Activated CD8-positive, alpha-beta T cell treated with anti-CD3 and anti-CD28 coated beads for 36 hours (primary cell): ENCODE results near the gene DRGX. TPM values are rescaled to one million over a fixed set of nuclear protein-coding genes. Genes with fewer than 3 reads are reported as not detected.

Experiments
- ATAC-seq: fragments of 200-7000 bp; cut with Tn5 transposase; one replicate; pipeline ENCODE4 v1.10.0; 2021; ENCODE audit warnings: mild to moderate bottlenecking, moderate library complexity
- CTCF ChIA-PET: fragments of 350-600 bp; sonication (Branson Sonifier 250); formaldehyde crosslinking; loops from one replicate; lab custom pipeline; 2021; ENCODE audit warnings: antibody characterized with exemption; lab: Charles Lee
- POLR2A ChIA-PET: fragments of 350-600 bp; sonication (Branson Sonifier 250); formaldehyde crosslinking; loops from one replicate; lab custom pipeline; 2021; ENCODE audit warnings: antibody characterized with exemption; lab: Charles Lee
- DNase-seq: peaks from one replicate; pipeline ENCODE4 v3.0.0-alpha.2; 2020
- H3K27ac Mint-ChIP-seq: one replicate; pipeline ENCODE4 v1.8.0; 2021; ENCODE audit warnings: mild to moderate bottlenecking, mixed read lengths
- H3K27me3 Mint-ChIP-seq: one replicate; pipeline ENCODE4 v1.8.0; 2021; ENCODE audit warnings: mixed read lengths
- H3K36me3 Mint-ChIP-seq: one replicate; pipeline ENCODE4 v1.8.0; 2021; ENCODE audit warnings: low read depth, mixed read lengths
- H3K4me1 Mint-ChIP-seq: one replicate; pipeline ENCODE4 v1.8.0; 2021; ENCODE audit warnings: low read depth, mixed read lengths
- H3K4me3 Mint-ChIP-seq: one replicate; pipeline ENCODE4 v1.8.0; 2021; ENCODE audit warnings: mild to moderate bottlenecking, moderate library complexity, mixed read lengths
- H3K9me3 Mint-ChIP-seq: one replicate; pipeline ENCODE4 v1.8.0; 2021; ENCODE audit warnings: mixed read lengths
- intact Hi-C: fragments of 100-400 bp; cut with micrococcal nuclease; formaldehyde crosslinking; loops from one replicate; pipeline ENCODE4 v1.10.0; 2022
- total RNA-seq, 2 experiments: library from RNA; stranded (reverse); gene quantifications; one replicate each; pipeline ENCODE4 v1.2.3, GENCODE V29; 2021
- TF ChIP-seq, protein P1 (sequence below): fragments of 200-600 bp; IDR thresholded peaks from one replicate; pipeline ENCODE4 v1.8.0; 2022; ENCODE audit warnings: antibody characterized with exemption, mild to moderate bottlenecking

Gene DRGX
- total RNA-seq, 2 experiments from 2014 or later, result not detected

DNA sequence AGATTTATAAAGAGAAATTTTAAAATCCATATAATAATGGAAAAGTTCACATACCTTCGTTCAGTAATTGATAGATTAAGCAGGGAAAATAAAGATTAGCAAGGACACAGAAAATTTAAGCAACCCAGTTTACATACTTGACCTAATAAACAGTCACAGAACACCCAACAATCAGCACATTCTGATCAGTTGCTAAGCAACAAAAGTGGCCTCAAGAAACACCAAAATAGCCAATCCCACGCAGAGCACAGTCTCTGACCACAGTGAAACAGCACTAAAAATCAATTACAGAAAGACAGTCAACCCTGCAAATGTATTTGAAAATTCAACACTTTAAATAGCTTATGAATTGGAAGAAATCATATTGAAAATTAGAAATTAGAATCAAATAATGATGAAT, 39.3 kb upstream of the DRGX start:
- Mint-ChIP-seq H3K4me3 (no peak overlapping the region), H3K36me3 (no peaks in the 10 kb centered on the region)
- POLR2A ChIA-PET, result no interaction called here

DNA sequence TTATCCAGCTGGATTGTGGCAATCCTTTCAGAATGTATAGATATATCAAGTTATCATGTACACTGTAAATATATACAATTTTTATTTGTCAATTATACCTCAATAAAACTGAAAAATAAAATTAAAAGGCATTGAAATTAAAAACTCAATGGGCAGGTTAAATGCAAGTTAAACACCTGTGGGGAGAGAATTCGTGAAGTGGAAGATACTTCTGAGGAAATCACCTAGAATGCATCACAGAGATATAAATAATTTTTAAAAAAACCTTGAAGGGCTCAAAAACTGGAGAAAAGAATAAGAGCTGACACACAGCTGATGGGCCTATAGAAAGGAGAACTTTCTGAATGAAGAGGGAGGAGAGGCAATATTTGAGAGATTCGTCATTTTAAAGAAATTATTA, 37.2 kb upstream of the DRGX start:
- TF ChIP-seq, protein P1, sequence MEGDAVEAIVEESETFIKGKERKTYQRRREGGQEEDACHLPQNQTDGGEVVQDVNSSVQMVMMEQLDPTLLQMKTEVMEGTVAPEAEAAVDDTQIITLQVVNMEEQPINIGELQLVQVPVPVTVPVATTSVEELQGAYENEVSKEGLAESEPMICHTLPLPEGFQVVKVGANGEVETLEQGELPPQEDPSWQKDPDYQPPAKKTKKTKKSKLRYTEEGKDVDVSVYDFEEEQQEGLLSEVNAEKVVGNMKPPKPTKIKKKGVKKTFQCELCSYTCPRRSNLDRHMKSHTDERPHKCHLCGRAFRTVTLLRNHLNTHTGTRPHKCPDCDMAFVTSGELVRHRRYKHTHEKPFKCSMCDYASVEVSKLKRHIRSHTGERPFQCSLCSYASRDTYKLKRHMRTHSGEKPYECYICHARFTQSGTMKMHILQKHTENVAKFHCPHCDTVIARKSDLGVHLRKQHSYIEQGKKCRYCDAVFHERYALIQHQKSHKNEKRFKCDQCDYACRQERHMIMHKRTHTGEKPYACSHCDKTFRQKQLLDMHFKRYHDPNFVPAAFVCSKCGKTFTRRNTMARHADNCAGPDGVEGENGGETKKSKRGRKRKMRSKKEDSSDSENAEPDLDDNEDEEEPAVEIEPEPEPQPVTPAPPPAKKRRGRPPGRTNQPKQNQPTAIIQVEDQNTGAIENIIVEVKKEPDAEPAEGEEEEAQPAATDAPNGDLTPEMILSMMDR, result no peak
- H3K9me3 Mint-ChIP-seq, result peaks cover 6% of the 10 kb centered on the region
- ChIA-PET CTCF (no interaction called here), POLR2A (no interaction called here)
- no peak overlapping the region for H3K27ac Mint-ChIP-seq
- DNase-seq, result no peak
- H3K36me3 Mint-ChIP-seq, result no peaks in the 10 kb centered on the region
- no peak for ATAC-seq
- intact Hi-C loops, result no loop called here
- no peak overlapping the region for H3K4me3 Mint-ChIP-seq
- H3K27me3 Mint-ChIP-seq, result peaks cover 2% of the 10 kb centered on the region
- no peaks in the 10 kb centered on the region for H3K4me1 Mint-ChIP-seq

More for the DNA sequence above, 39.3 kb upstream of the DRGX start:
- H3K27ac Mint-ChIP-seq, result no peak overlapping the region
- DNase-seq, result no peak
- no peaks in the 10 kb centered on the region for H3K4me1 Mint-ChIP-seq
- peaks cover 6% of the 10 kb centered on the region for H3K9me3 Mint-ChIP-seq
- TF ChIP-seq, protein P1, result no peak
- peaks cover 5% of the 10 kb centered on the region for H3K27me3 Mint-ChIP-seq
- intact Hi-C loops, result no loop called here
- CTCF ChIA-PET, result interaction anchor here (1.0 to 2.2 kb wide), 3 partner anchors 13 to 779 kb away, joined by 3 to 11 read pairs (median 3); no protein-coding TSS in a partner anchor
- ATAC-seq, result no peak

DNA sequence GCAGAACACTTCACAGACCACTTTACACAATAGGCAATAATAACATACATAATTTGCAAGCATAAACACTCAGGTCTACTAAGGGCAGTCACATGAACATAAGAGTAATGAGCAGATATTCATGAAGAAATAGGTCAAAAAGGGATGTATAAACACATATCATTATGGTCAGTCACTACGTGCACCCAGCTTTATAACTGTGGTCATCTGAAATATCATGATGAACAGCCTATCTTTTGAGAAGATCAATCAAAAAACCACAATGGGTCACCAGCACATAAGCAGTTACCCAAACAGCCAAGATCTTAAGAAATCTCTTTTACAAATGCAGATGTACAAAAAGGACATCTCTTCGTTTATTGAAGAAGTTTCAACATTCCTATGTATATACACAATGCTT, 35.5 kb upstream of the DRGX start:
- Mint-ChIP-seq H3K27ac (no peak overlapping the region), H3K36me3 (no peaks in the 10 kb centered on the region), H3K27me3 (peaks cover 2% of the 10 kb centered on the region), H3K4me1 (no peaks in the 10 kb centered on the region), H3K4me3 (no peak overlapping the region), H3K9me3 (peaks cover 6% of the 10 kb centered on the region)
- POLR2A ChIA-PET, result no interaction called here
- CTCF ChIA-PET, result no interaction called here
- DNase-seq (no peak), ATAC-seq (no peak)
- TF ChIP-seq, protein P1, result no peak
- intact Hi-C loops, result no loop called here

- Mint-ChIP-seq H3K9me3 (peaks cover 6% of the 10 kb centered on the region), H3K4me3 (no peak overlapping the region), H3K27me3 (peaks cover 2% of the 10 kb centered on the region), H3K4me1 (no peaks in the 10 kb centered on the region), H3K36me3 (no peaks in the 10 kb centered on the region), H3K27ac (no peak overlapping the region)
- CTCF ChIA-PET, result interaction anchor here (1.4 kb wide), 1 partner anchor 17 kb away, joined by 4 read pairs; no protein-coding TSS in a partner anchor
- POLR2A ChIA-PET, result no interaction called here
- TF ChIP-seq, protein P1, result no peak
- intact Hi-C loops, result no loop called here
- DNase-seq (no peak), ATAC-seq (no peak)
Observed at GRCh38 chr10:49429458-49429857, 33.6 kb upstream of the DRGX start.

DNA sequence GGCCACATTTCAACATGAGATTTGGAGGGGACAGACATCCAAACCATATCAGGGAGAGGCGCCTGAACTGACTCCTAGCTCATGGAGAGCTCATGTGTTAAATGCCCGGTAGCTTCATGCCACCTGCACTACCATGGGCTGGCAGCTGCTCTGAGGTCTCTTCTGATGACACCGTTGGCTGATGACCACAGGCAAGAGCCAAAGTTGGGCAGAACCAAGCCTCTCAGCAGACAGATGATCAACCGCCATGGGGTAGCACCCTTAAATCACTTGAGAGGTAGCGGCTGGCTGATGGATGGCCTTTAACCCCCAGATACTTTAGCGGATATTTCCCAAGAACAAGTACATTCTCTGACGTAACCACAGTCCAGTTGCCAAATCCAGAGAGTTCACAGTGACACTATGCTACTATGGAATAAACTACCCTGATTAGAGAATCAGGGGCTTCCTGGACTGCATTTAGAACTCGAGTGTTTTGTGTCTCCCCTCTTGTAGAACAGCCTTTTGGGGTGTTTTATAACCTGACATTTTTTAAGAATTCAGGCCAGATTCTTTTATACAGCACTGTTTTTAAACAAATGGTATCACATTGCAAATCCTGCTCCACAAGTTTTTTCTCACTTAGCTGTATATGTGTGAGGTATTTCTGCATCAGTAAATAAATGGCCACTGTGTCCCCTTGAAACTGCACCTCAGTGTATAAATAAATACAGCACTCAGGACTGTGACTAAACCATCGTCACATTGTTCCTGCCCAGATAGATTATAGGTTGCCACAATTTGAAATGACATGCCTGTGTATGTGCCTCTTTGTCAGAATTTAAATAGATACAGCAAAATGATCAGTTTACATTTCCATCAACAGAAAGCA, 30.8 kb upstream of the DRGX start:
- TF ChIP-seq, protein P1, result no peak
- H3K27ac Mint-ChIP-seq, result no peak overlapping the region
- CTCF ChIA-PET, result interaction anchor here (1.0 kb wide), 1 partner anchor 19 kb away, joined by 3 read pairs; no protein-coding TSS in a partner anchor

More for the DNA sequence above, 30.8 kb upstream of the DRGX start:
- Mint-ChIP-seq H3K36me3 (no peaks in the 10 kb centered on the region), H3K9me3 (peaks cover 3% of the 10 kb centered on the region), H3K4me1 (no peaks in the 10 kb centered on the region), H3K4me3 (no peak overlapping the region), H3K27me3 (peaks cover 6% of the 10 kb centered on the region)
- ATAC-seq (no peak), DNase-seq (no peak)
- POLR2A ChIA-PET, result no interaction called here
- intact Hi-C loops, result no loop called here
